GM18517 (cell line): ENCODE data around the gene GRIN2A.

ENCODE experiments used
- ATAC-seq: cut with Tn5 transposase; IDR thresholded peaks from one replicate; pipeline ENCODE4 v1.9.1; 2021; ENCODE audit warnings: mild to moderate bottlenecking, moderate library complexity; ENCODE audit not compliant: unreplicated experiment

GRIN2A gene

GRCh38 chr16:9703731-9704130 lies 478.5 kb downstream of the GRIN2A start:
- ATAC-seq: no peak
